Caco-2 (cell line): ENCODE results near the gene SPEM2. TPM values are rescaled to one million over a fixed set of nuclear protein-coding genes. Genes with fewer than 3 reads are reported as not detected.

Source experiments
- BruUV-seq: library from RNA; stranded (reverse); fragments of 400-500 nt; replicated peaks from 2 replicates; lab custom pipeline; 2021; lab: Mats Ljungman, UMichigan
- CTCF ChIA-PET: fragments of 300-600 bp; sonication (Branson Sonifier 250); formaldehyde crosslinking; loops from one replicate; lab custom pipeline; 2022; ENCODE audit warnings: antibody characterized with exemption; lab: Charles Lee
- POLR2A ChIA-PET: fragments of 300-600 bp; sonication (Branson Sonifier 250); formaldehyde crosslinking; loops from one replicate; lab custom pipeline; 2022; ENCODE audit warnings: antibody characterized with exemption; lab: Charles Lee
- DNase-seq, 2 experiments: peaks; one replicate each; pipeline versions ENCODE4 v3.0.0 to v3.0.0-alpha.2; 2020 to 2022
- H3K27me3 ChIP-seq: replicated peaks from 2 replicates; pipeline ENCODE4 v1.6.0; 2011; ENCODE audit warnings: low read length; ENCODE audit not compliant: control insufficient read depth, insufficient read depth
- H3K36me3 ChIP-seq: 2 replicates; pipeline ENCODE4 v1.5.1; 2011; ENCODE audit warnings: low read length; ENCODE audit not compliant: control insufficient read depth, insufficient read depth
- H3K4me1 ChIP-seq: fragments of 250-450 bp; sonication (Bioruptor Pico); 2 replicates; pipeline ENCODE4 v1.5.1; 2020; ENCODE audit warnings: mild to moderate bottlenecking
- H3K4me3 ChIP-seq: 2 replicates; pipeline ENCODE4 v1.5.1; 2011; ENCODE audit warnings: low read depth, mild to moderate bottlenecking, control low read depth, low read length
- H3K9me3 ChIP-seq: fragments of 250-450 bp; sonication (Bioruptor Pico); 2 replicates; pipeline ENCODE4 v1.5.1; 2020; ENCODE audit warnings: mild to moderate bottlenecking, moderate library complexity
- H3K27ac Mint-ChIP-seq: one replicate; pipeline ENCODE4 v1.8.0; 2022; ENCODE audit warnings: mixed read lengths; ENCODE audit not compliant: unreplicated experiment
- H3K27me3 Mint-ChIP-seq: one replicate; pipeline ENCODE4 v1.8.0; 2022; ENCODE audit warnings: mixed read lengths; ENCODE audit not compliant: insufficient read depth, unreplicated experiment
- H3K36me3 Mint-ChIP-seq: one replicate; pipeline ENCODE4 v1.8.0; 2022; ENCODE audit warnings: mild to moderate bottlenecking, mixed read lengths; ENCODE audit not compliant: insufficient read depth, unreplicated experiment
- H3K4me1 Mint-ChIP-seq: one replicate; pipeline ENCODE4 v1.8.0; 2022; ENCODE audit warnings: low read depth, mixed read lengths; ENCODE audit not compliant: unreplicated experiment
- H3K4me3 Mint-ChIP-seq: one replicate; pipeline ENCODE4 v1.8.0; 2022; ENCODE audit warnings: mild to moderate bottlenecking, moderate library complexity, mixed read lengths; ENCODE audit not compliant: unreplicated experiment
- H3K9me3 Mint-ChIP-seq: one replicate; pipeline ENCODE4 v1.8.0; 2022; ENCODE audit warnings: mixed read lengths; ENCODE audit not compliant: unreplicated experiment
- CTCF ChIP-seq, 2 experiments: fragments of 200-600 bp in 1 of 2; IDR thresholded peaks; 1 replicate in 1 of 2; 2 replicates in 1 of 2; pipeline versions ENCODE4 v1.5.1 to v1.8.0; 2011 to 2022; ENCODE audit warnings: antibody characterized with exemption in 1 of 2, control low read depth in 1 of 2, inconsistent platforms in 1 of 2, low read depth in 1 of 2, low read length in 1 of 2, mild to moderate bottlenecking in 1 of 2, moderate library complexity in 1 of 2; ENCODE audit not compliant: insufficient read depth in 1 of 2, severe bottlenecking in 1 of 2, unreplicated experiment in 1 of 2
- intact Hi-C: fragments of 100-400 bp; cut with micrococcal nuclease; formaldehyde crosslinking; loops from one replicate; pipeline ENCODE4 v1.10.0; 2022; ENCODE audit not compliant: unreplicated experiment
- total RNA-seq: library from RNA; stranded (reverse); gene quantifications from 2 replicates; pipeline ENCODE4 v1.2.3, GENCODE V29; 2022

Gene SPEM2
- total RNA-seq, 1 experiment from 2014 or later, result not detected

GRCh38 chr17:7428557-7428956 is 3.1 kb downstream of the SPEM2 start, which contains the start of gene SPEM3:
Gene SPEM3, plus strand, starts transcription at chr17:7428857. Its CDS starts 46 bp downstream, at chr17:7428903.
- Histone ChIP-seq H3K4me1 (no peaks in the 10 kb centered on the region), H3K9me3 (no peaks in the 10 kb centered on the region), H3K27me3 (no peaks in the 10 kb centered on the region), H3K4me3 (no peak within 1 kb of the TSS), H3K36me3 (no peaks in the 10 kb centered on the region)
- no peak for TF ChIP-seq CTCF (IDR thresholded peaks at IDR 0.05; ENCODE audit: insufficient read depth in 1 of 2, low read depth in 1 of 2, low read length in 1 of 2, severe bottlenecking in 1 of 2, unreplicated experiment in 1 of 2)
- no peaks in the 10 kb centered on the region for H3K4me1 Mint-ChIP-seq
- no peak for DNase-seq
- no peak within 1 kb of the TSS for H3K27ac Mint-ChIP-seq
- no peaks in the 10 kb centered on the region for H3K27me3 Mint-ChIP-seq
- no peak within 1 kb of the TSS for H3K4me3 Mint-ChIP-seq
- H3K36me3 Mint-ChIP-seq, result no peaks in the 10 kb centered on the region
- intact Hi-C loops, result no loop called here
- no peaks in the 10 kb centered on the region for H3K9me3 Mint-ChIP-seq
- BruUV-seq, result no TSS peak
- CTCF ChIA-PET, result no interaction called here
- POLR2A ChIA-PET, result no interaction called here

- Histone ChIP-seq H3K4me3 (no peak overlapping the region), H3K27me3 (no peaks in the 10 kb centered on the region), H3K36me3 (no peaks in the 10 kb centered on the region), H3K4me1 (no peaks in the 10 kb centered on the region), H3K9me3 (no peaks in the 10 kb centered on the region)
- BruUV-seq, result no TSS peak
- ChIA-PET CTCF (interaction anchor here (0.6 kb wide), 1 partner anchor 244 kb away, joined by 3 read pairs; no protein-coding TSS in a partner anchor), POLR2A (no interaction called here)
- Mint-ChIP-seq H3K4me3 (no peak overlapping the region), H3K27ac (no peak overlapping the region), H3K4me1 (no peaks in the 10 kb centered on the region), H3K27me3 (no peaks in the 10 kb centered on the region), H3K36me3 (peaks cover under 1% of the 10 kb centered on the region), H3K9me3 (no peaks in the 10 kb centered on the region)
- no peak for DNase-seq
- TF ChIP-seq CTCF (IDR thresholded peaks at IDR 0.05; ENCODE audit: insufficient read depth in 1 of 2, low read depth in 1 of 2, low read length in 1 of 2, severe bottlenecking in 1 of 2, unreplicated experiment in 1 of 2), result no peak
- intact Hi-C loops, result no loop called here
Measured at GRCh38 chr17:7429722-7430121, 4.3 kb downstream of the SPEM2 start.

GRCh38 chr17:7431231-7431630 is 5.8 kb downstream of the SPEM2 start:
- intact Hi-C loops, result no loop called here
- H3K4me3 Mint-ChIP-seq, result no peak overlapping the region
- no peaks in the 10 kb centered on the region for H3K4me1 ChIP-seq
- H3K27me3 ChIP-seq, result no peaks in the 10 kb centered on the region
- no peaks in the 10 kb centered on the region for H3K27me3 Mint-ChIP-seq
- H3K9me3 Mint-ChIP-seq, result no peaks in the 10 kb centered on the region
- ChIA-PET POLR2A (no interaction called here), CTCF (interaction anchor here (0.6 kb wide), 1 partner anchor 219 kb away, joined by 3 read pairs; the partner anchor contains the start of gene ATP1B2)
- no peak for DNase-seq
- no peaks in the 10 kb centered on the region for H3K4me1 Mint-ChIP-seq
- peaks cover 14% of the 10 kb centered on the region for H3K36me3 Mint-ChIP-seq
- no TSS peak for BruUV-seq
- no peak overlapping the region for H3K4me3 ChIP-seq
- no peak overlapping the region for H3K27ac Mint-ChIP-seq
- H3K36me3 ChIP-seq, result no peaks in the 10 kb centered on the region
- H3K9me3 ChIP-seq, result no peaks in the 10 kb centered on the region
- no peak for TF ChIP-seq CTCF (IDR thresholded peaks at IDR 0.05; ENCODE audit: insufficient read depth in 1 of 2, low read depth in 1 of 2, low read length in 1 of 2, severe bottlenecking in 1 of 2, unreplicated experiment in 1 of 2)
